ENCODE measurements around the gene CMTR2. TPM values are rescaled to one million over a fixed set of nuclear protein-coding genes. Genes with fewer than 3 reads are reported as not detected.

CMTR2 gene
- total RNA-seq (10 to 100 TPM; 14.0 to 26.1 (median 18.4) TPM), polyA plus RNA-seq (10 to 100 TPM in 1 of 2 donors, 1 to 10 TPM in 1; 5.6 to 11.3 TPM)
- long read RNA-seq, donor 1, partial matches to known transcripts = 0 of 6 reads
- long read RNA-seq, donor 1, other reads (novel, unspliced or antisense) = 5 of 6 reads
- long read RNA-seq, donor 2, full-length matches to known transcripts = 8 of 8 reads
- long read RNA-seq, donor 2, partial matches to known transcripts = 0 of 8 reads
- long read RNA-seq, donor 2, other reads (novel, unspliced or antisense) = 0 of 8 reads
- long read RNA-seq, donor 3, full-length matches to known transcripts = 27 of 32 reads
- long read RNA-seq, donor 3, partial matches to known transcripts = 0 of 32 reads
- long read RNA-seq, donor 3, other reads (novel, unspliced or antisense) = 5 of 32 reads

- Histone ChIP-seq H3K27me3 (no peaks in the 10 kb centered on the region), H3K4me1 (ENCODE audit: insufficient read depth) (peaks cover 4% of the 10 kb centered on the region), H3K9me3 (no peaks in the 10 kb centered on the region), H3K27ac (peak within 1 kb of the TSS; percentile 60 to 78), H3K4me3 (peak within 1 kb of the TSS; percentile 55), H3K36me3 (no peaks in the 10 kb centered on the region)
- peak; percentile 92 to 96 (median 93) for DNase-seq
- TF ChIP-seq CTCF (IDR thresholded peaks at IDR 0.05) = no peak
- TF ChIP-seq POLR2A (IDR thresholded peaks at IDR 0.05) = peak; percentile 60
- TF ChIP-seq EP300 (IDR thresholded peaks at IDR 0.05) = no peak
- intact Hi-C loops (cut with DNase I) = no loop called here
- 0 to 1% (median 1%) methylated on average over 57 to 60 of the region's 60 CpGs for WGBS, 3 donors
Measured at GRCh38 chr16:71288890-71289731, at the start of gene CMTR2. CMTR2 (minus strand) TSS chr16:71289402; CDS start chr16:71285920, 3,482 bp downstream.

GRCh38 chr16:71338632-71339031, 49.4 kb upstream of the CMTR2 start:
- intact Hi-C loops (cut with DNase I) = no loop called here
- Histone ChIP-seq H3K27ac (no peak overlapping the region), H3K4me3 (no peak overlapping the region), H3K9me3 (no peaks in the 10 kb centered on the region), H3K36me3 (no peaks in the 10 kb centered on the region), H3K27me3 (no peaks in the 10 kb centered on the region), H3K4me1 (ENCODE audit: insufficient read depth) (no peaks in the 10 kb centered on the region)
- WGBS, 3 donors = 74 to 97% (median 80%) methylated on average over 1 of the region's 1 CpG
- no peak for DNase-seq
- no peak for TF ChIP-seq CTCF (IDR thresholded peaks at IDR 0.05)
- no peak for TF ChIP-seq EP300 (IDR thresholded peaks at IDR 0.05)
- TF ChIP-seq POLR2A (IDR thresholded peaks at IDR 0.05) = no peak

- no peak for DNase-seq
- Histone ChIP-seq H3K4me3 (no peak overlapping the region), H3K4me1 (ENCODE audit: insufficient read depth) (no peaks in the 10 kb centered on the region), H3K36me3 (no peaks in the 10 kb centered on the region), H3K27me3 (no peaks in the 10 kb centered on the region), H3K9me3 (no peaks in the 10 kb centered on the region), H3K27ac (no peak overlapping the region)
- intact Hi-C loops (cut with DNase I) = no loop called here
- WGBS, 3 donors = 64 to 80% (median 66%) methylated on average over 2 of the region's 2 CpGs
- TF ChIP-seq POLR2A (IDR thresholded peaks at IDR 0.05) (no peak), EP300 (IDR thresholded peaks at IDR 0.05) (no peak), CTCF (IDR thresholded peaks at IDR 0.05) (no peak)
Measured at GRCh38 chr16:71338193-71338592, 49.0 kb upstream of the CMTR2 start.

- Histone ChIP-seq H3K4me1 (ENCODE audit: insufficient read depth) (no peaks in the 10 kb centered on the region), H3K27ac (no peak overlapping the region), H3K4me3 (no peak overlapping the region), H3K9me3 (no peaks in the 10 kb centered on the region), H3K27me3 (no peaks in the 10 kb centered on the region), H3K36me3 (no peaks in the 10 kb centered on the region)
- TF ChIP-seq POLR2A (IDR thresholded peaks at IDR 0.05) = no peak
- TF ChIP-seq CTCF (IDR thresholded peaks at IDR 0.05) = no peak
- no peak for TF ChIP-seq EP300 (IDR thresholded peaks at IDR 0.05)
- intact Hi-C loops (cut with DNase I) = no loop called here
- DNase-seq = no peak
- 47 to 68% (median 50%) methylated on average over 1 of the region's 1 CpG for WGBS, 3 donors
Measured at GRCh38 chr16:71337631-71338030, 48.4 kb upstream of the CMTR2 start.
